MCF 10A (cell line): ENCODE data around the gene CDC42SE2. TPM values are rescaled to one million over a fixed set of nuclear protein-coding genes. Genes with fewer than 3 reads are reported as not detected.

ENCODE experiments used
- BruUV-seq: library from RNA; stranded (reverse); fragments of 400-500 nt; replicated peaks from 2 replicates; lab custom pipeline; 2021; lab: Mats Ljungman, UMichigan
- CTCF ChIA-PET: fragments of 300-600 bp; sonication (Branson Sonifier 250); formaldehyde crosslinking; extraction: SDS; loops from one replicate; lab custom pipeline; 2021; ENCODE audit warnings: antibody characterized with exemption, inconsistent platforms; lab: Yijun Ruan, JAX
- POLR2A ChIA-PET: fragments of 300-600, 350-650 bp; sonication (Branson Sonifier 250); formaldehyde crosslinking; extraction: SDS; loops from one replicate; lab custom pipeline; 2020; ENCODE audit warnings: antibody characterized with exemption, inconsistent platforms; lab: Yijun Ruan, JAX
- DNase-seq: peaks from one replicate; pipeline ENCODE4 v3.0.0-alpha.2; 2018; ENCODE audit not compliant: unreplicated experiment
- H3K27ac Mint-ChIP-seq: one replicate; pipeline ENCODE4 v1.8.0; 2022; ENCODE audit warnings: mild to moderate bottlenecking, low read depth, mixed read lengths; ENCODE audit not compliant: unreplicated experiment
- H3K27me3 Mint-ChIP-seq: one replicate; pipeline ENCODE4 v1.8.0; 2022; ENCODE audit warnings: mixed read lengths; ENCODE audit not compliant: insufficient read depth, unreplicated experiment
- H3K36me3 Mint-ChIP-seq: one replicate; pipeline ENCODE4 v1.8.0; 2022; ENCODE audit warnings: mild to moderate bottlenecking, moderate library complexity, mixed read lengths; ENCODE audit not compliant: insufficient read depth, unreplicated experiment
- H3K4me1 Mint-ChIP-seq: one replicate; pipeline ENCODE4 v1.8.0; 2022; ENCODE audit warnings: mixed read lengths; ENCODE audit not compliant: insufficient read depth, unreplicated experiment
- H3K4me3 Mint-ChIP-seq: one replicate; pipeline ENCODE4 v1.8.0; 2022; ENCODE audit warnings: mild to moderate bottlenecking, moderate library complexity, mixed read lengths; ENCODE audit not compliant: unreplicated experiment
- H3K9me3 Mint-ChIP-seq: one replicate; pipeline ENCODE4 v1.8.0; 2022; ENCODE audit warnings: mixed read lengths; ENCODE audit not compliant: unreplicated experiment
- CTCF ChIP-seq: fragments of 200-600 bp; IDR thresholded peaks from one replicate; pipeline ENCODE4 v1.8.0; 2022; ENCODE audit warnings: antibody characterized with exemption, mild to moderate bottlenecking; ENCODE audit not compliant: unreplicated experiment
- intact Hi-C: fragments of 100-400 bp; cut with micrococcal nuclease; formaldehyde crosslinking; loops from 2 replicates; pipeline ENCODE4 v1.14.1; 2022
- total RNA-seq: library from RNA; stranded (reverse); gene quantifications from 2 replicates; pipeline ENCODE4 v1.2.3, GENCODE V29; 2022

CDC42SE2 gene
- total RNA-seq, 1 experiment from 2014 or later: 71.0 TPM

DNA sequence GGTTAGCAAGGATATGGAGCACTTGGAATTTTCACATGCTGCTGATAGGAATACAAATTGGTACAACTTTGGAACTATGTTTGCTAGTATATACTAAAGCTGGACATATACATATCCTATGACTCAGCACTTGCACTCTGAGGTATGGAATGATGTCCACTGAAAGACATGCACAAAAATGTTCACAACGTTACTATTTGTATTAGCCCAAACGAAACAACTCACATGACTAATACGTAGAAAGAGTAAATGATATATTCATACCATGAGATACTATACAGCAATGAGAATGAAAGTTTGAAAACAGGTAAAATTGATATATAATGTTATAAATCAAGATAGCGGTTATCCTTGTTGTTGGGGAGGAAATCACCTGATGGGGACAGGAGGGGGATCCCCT lies 45.5 kb upstream of the CDC42SE2 start:
- H3K36me3 Mint-ChIP-seq: no peaks in the 10 kb centered on the region
- ChIA-PET CTCF (no interaction called here), POLR2A (interaction anchor here (0.7 to 5.3 kb wide), 5 partner anchors 12 to 55 kb away, joined by 3 to 66 read pairs (median 4); partner anchors contain the start of gene CDC42SE2)
- no peak for TF ChIP-seq CTCF
- intact Hi-C loops: no loop called here
- no TSS peak for BruUV-seq
- H3K27me3 Mint-ChIP-seq: no peaks in the 10 kb centered on the region
- H3K27ac Mint-ChIP-seq: peak overlapping the region; percentile 24
- no peaks in the 10 kb centered on the region for H3K9me3 Mint-ChIP-seq
- DNase-seq: peak; percentile 29
- no peak overlapping the region for H3K4me3 Mint-ChIP-seq
- peaks cover 11% of the 10 kb centered on the region for H3K4me1 Mint-ChIP-seq

DNA sequence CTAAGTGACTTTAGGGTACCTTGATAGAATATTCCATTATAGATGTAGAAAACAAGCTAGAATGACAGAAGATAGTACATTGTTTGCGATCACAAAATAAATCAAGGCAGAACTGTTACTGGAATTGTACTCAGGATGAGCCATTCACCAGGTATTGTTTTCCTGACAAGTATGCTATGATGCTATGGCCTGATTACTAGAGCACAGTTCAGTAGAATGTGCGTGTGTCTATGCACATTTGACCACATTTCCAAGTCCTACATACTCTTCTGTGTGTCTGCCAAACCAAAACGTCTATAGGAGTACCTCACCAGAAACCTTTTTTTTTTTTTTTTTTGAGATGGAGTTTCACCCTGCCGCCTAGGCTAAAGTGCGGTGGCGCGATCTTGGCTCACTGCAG lies 43.3 kb upstream of the CDC42SE2 start:
- ChIA-PET CTCF (interaction anchor here (1.7 kb wide), 1 partner anchor 45 kb away, joined by 7 read pairs; no protein-coding TSS in a partner anchor), POLR2A (interaction anchor here (5.3 kb wide), 1 partner anchor 41 kb away, joined by 66 read pairs; the partner anchor contains the start of gene CDC42SE2)
- intact Hi-C loops: no loop called here
- no peaks in the 10 kb centered on the region for H3K36me3 Mint-ChIP-seq
- H3K4me1 Mint-ChIP-seq: peaks cover 11% of the 10 kb centered on the region
- no TSS peak for BruUV-seq
- TF ChIP-seq CTCF: no peak
- H3K9me3 Mint-ChIP-seq: no peaks in the 10 kb centered on the region
- H3K27me3 Mint-ChIP-seq: no peaks in the 10 kb centered on the region
- no peak overlapping the region for H3K4me3 Mint-ChIP-seq
- DNase-seq: no peak
- no peak overlapping the region for H3K27ac Mint-ChIP-seq

GRCh38 chr5:131221008-131221703 lies 42.7 kb upstream of the CDC42SE2 start:
- Mint-ChIP-seq H3K36me3 (no peaks in the 10 kb centered on the region), H3K27ac (no peak overlapping the region), H3K27me3 (no peaks in the 10 kb centered on the region), H3K4me1 (peaks cover 11% of the 10 kb centered on the region), H3K4me3 (no peak overlapping the region), H3K9me3 (no peaks in the 10 kb centered on the region)
- intact Hi-C loops: no loop called here
- no peak for TF ChIP-seq CTCF
- CTCF ChIA-PET: interaction anchor here (0.6 to 1.7 kb wide), 3 partner anchors 26 to 509 kb away, joined by 3 to 7 read pairs (median 3); no protein-coding TSS in a partner anchor
- POLR2A ChIA-PET: interaction anchor here (0.7 to 5.3 kb wide), 10 partner anchors 12 to 161 kb away, joined by 3 to 66 read pairs (median 4); partner anchors contain the start of genes CDC42SE2 and HINT1
- BruUV-seq: no TSS peak
- DNase-seq: no peak

- POLR2A ChIA-PET: interaction anchor here (0.7 to 5.3 kb wide), 12 partner anchors 13 to 160 kb away, joined by 3 to 66 read pairs (median 4); partner anchors contain the start of genes CDC42SE2 and HINT1
- Mint-ChIP-seq H3K4me1 (peaks cover 11% of the 10 kb centered on the region), H3K4me3 (no peak overlapping the region), H3K27ac (no peak overlapping the region), H3K27me3 (no peaks in the 10 kb centered on the region), H3K36me3 (no peaks in the 10 kb centered on the region), H3K9me3 (no peaks in the 10 kb centered on the region)
- CTCF ChIA-PET: interaction anchor here (0.8 to 1.7 kb wide), 3 partner anchors 26 to 44 kb away, joined by 3 to 7 read pairs (median 4); no protein-coding TSS in a partner anchor
- peak; percentile 41 for DNase-seq
- intact Hi-C loops: no loop called here
- no peak for TF ChIP-seq CTCF
- BruUV-seq: no TSS peak
These were observed 42.0 kb upstream of the CDC42SE2 start for GRCh38 chr5:131221888-131222287.
